Measurements from ENCODE around the gene CPSF3. TPM values are rescaled to one million over a fixed set of nuclear protein-coding genes. Genes with fewer than 3 reads are reported as not detected.
A peak's percentile ranks its signal among the peaks of the same experiment; 100 is the strongest.

Gene CPSF3
- total RNA-seq, 4 donors from 2014 or later: 20.5 to 48.5 (median 29.2) TPM

GRCh38 chr2:9378433-9379390 lies 44.7 kb upstream of the CPSF3 start:
- Histone ChIP-seq H3K4me3 (no peak overlapping the region), H3K4me1 (peaks cover 29% of the 10 kb centered on the region), H3K27ac (peak overlapping the region; percentile 60), H3K27me3 (no peaks in the 10 kb centered on the region), H3K9me3 (no peaks in the 10 kb centered on the region), H3K36me3 (peaks cover 46% of the 10 kb centered on the region)
- 71% methylated on average over 28 of the region's 30 CpGs for WGBS
- no peak for TF ChIP-seq EP300 (IDR thresholded peaks at IDR 0.05)
- TF ChIP-seq POLR2AphosphoS5 (IDR thresholded peaks at IDR 0.05): no peak
- no peak for TF ChIP-seq CTCF (IDR thresholded peaks at IDR 0.05)
- TF ChIP-seq POLR2A (IDR thresholded peaks at IDR 0.05): no peak
- DNase-seq (ENCODE audit: low spot score in 2 of 2): peak; percentile 86 to 89

- Histone ChIP-seq H3K27ac (peak overlapping the region; percentile 60), H3K27me3 (no peaks in the 10 kb centered on the region), H3K4me3 (no peak overlapping the region), H3K4me1 (peaks cover 29% of the 10 kb centered on the region), H3K36me3 (peaks cover 44% of the 10 kb centered on the region), H3K9me3 (no peaks in the 10 kb centered on the region)
- WGBS: 98% methylated on average over 5 of the region's 5 CpGs
- TF ChIP-seq POLR2A (IDR thresholded peaks at IDR 0.05) (no peak), POLR2AphosphoS5 (IDR thresholded peaks at IDR 0.05) (no peak), CTCF (IDR thresholded peaks at IDR 0.05) (no peak), EP300 (IDR thresholded peaks at IDR 0.05) (no peak)
- DNase-seq (ENCODE audit: low spot score in 2 of 2): no peak
Observed at GRCh38 chr2:9379391-9379755, 44.1 kb upstream of the CPSF3 start.

GRCh38 chr2:9380702-9381628 lies 42.5 kb upstream of the CPSF3 start:
- WGBS: 68% methylated on average over 15 of the region's 18 CpGs
- peaks cover 37% of the 10 kb centered on the region for H3K36me3 ChIP-seq

GRCh38 chr2:9382604-9383235 lies 40.7 kb upstream of the CPSF3 start:
- no peaks in the 10 kb centered on the region for H3K9me3 ChIP-seq
- no peak overlapping the region for H3K4me3 ChIP-seq
- H3K4me1 ChIP-seq: peaks cover 26% of the 10 kb centered on the region
- no peaks in the 10 kb centered on the region for H3K27me3 ChIP-seq
- WGBS: 91% methylated on average over 6 of the region's 6 CpGs
- H3K27ac ChIP-seq: no peak overlapping the region
- DNase-seq (ENCODE audit: low spot score in 2 of 2): peak in 1 of 2 donors; percentile 37
- peaks cover 33% of the 10 kb centered on the region for H3K36me3 ChIP-seq
- no peak for TF ChIP-seq CTCF (IDR thresholded peaks at IDR 0.05)
- TF ChIP-seq EP300 (IDR thresholded peaks at IDR 0.05): no peak
- no peak for TF ChIP-seq POLR2A (IDR thresholded peaks at IDR 0.05)
- TF ChIP-seq POLR2AphosphoS5 (IDR thresholded peaks at IDR 0.05): no peak

More at GRCh38 chr2:9380702-9381628, 42.5 kb upstream of the CPSF3 start:
- TF ChIP-seq POLR2AphosphoS5 (IDR thresholded peaks at IDR 0.05) (peak in 1 of 3 donors; percentile 6), POLR2A (IDR thresholded peaks at IDR 0.05) (peak in 1 of 2 donors; percentile 5), EP300 (IDR thresholded peaks at IDR 0.05) (no peak), CTCF (IDR thresholded peaks at IDR 0.05) (no peak)
- Histone ChIP-seq H3K9me3 (no peaks in the 10 kb centered on the region), H3K4me3 (no peak overlapping the region), H3K27me3 (no peaks in the 10 kb centered on the region), H3K4me1 (peaks cover 29% of the 10 kb centered on the region), H3K27ac (peak overlapping the region; percentile 82)
- DNase-seq (ENCODE audit: low spot score in 2 of 2): peak in 1 of 2 donors; percentile 86

Measured in suprapubic skin (tissue), 4 donors.